Skeletal muscle cell (primary cell): ENCODE results near the gene CHRM5.
"Not testable (repeated sequence)": the region's sequence is repeated elsewhere in the genome, so short reads cannot be mapped to it uniquely, and the experiment has no call there.

Source experiments
- DNase-seq: peaks from one replicate; pipeline ENCODE4 v3.0.0-alpha.2; 2010; ENCODE audit warnings: low read depth
- H3K4me3 ChIP-seq: 2 replicates; pipeline ENCODE4 v1.5.1; 2011; ENCODE audit warnings: low read depth, mild to moderate bottlenecking, control low read depth, low read length, moderate library complexity

Gene CHRM5

GRCh38 chr15:33985287-33985686, 17.0 kb downstream of the CHRM5 start:
- H3K4me3 ChIP-seq = no peak overlapping the region
- DNase-seq = peak; percentile 73

DNA sequence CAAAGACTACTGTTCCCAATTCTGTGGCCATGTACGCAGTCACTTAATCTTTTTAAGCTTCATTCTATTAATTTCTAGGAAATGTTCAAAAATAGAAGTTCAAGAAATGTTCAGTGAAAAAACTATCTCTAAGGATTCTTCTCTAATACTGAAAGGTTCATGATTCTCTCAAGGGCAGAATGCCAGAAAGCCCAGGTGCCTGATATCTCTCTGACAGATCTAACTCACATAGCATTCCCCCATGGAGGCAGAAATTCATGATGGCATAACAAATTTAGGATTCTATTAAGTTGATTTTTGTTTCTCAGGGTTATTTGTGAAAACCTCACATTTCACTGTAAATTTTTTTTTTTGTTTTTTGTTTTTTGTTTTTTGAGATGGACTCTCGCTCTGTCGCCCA, 17.5 kb downstream of the CHRM5 start:
- H3K4me3 ChIP-seq = no peak overlapping the region
- DNase-seq = no peak

DNA sequence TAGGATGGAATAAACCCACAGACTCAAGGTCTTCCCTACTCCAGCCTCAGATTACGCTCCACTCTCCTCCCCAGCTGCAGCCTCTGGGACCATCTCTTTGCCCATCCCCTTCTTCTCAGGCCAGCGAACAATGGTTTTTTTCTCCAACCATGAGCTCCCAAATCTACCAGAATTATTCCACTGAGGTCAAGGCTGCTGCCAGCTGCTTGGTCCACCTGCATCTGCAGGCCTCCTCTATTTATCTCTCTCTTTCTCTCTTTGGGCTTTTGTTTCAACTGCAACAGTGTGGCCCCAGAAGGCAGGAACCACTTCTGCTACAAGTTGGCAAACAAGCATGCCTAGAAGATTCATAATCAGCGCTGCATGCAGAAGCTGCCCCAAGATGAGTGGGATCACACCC, 19.1 kb downstream of the CHRM5 start:
- no peak for DNase-seq
- H3K4me3 ChIP-seq = no peak overlapping the region

DNA sequence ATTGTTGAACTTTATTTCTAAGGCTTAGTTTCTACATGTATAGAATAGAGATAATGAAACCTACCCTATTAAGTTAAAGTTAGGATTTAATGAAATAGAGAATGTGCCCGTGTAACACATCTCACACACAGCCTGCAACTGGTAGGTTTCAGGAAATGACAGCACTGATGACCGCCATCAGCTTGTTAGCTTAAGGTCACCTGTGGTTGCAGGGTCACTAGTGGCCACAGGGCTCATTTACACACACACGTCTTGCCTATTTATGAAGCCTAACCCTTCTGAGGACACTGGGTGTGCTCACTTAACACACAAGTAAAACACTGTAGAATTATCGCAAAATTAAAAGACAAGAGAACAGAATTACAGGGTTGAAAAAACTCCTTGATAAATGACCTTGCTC, 20.1 kb downstream of the CHRM5 start:
- no peak overlapping the region for H3K4me3 ChIP-seq
- no peak for DNase-seq

DNA sequence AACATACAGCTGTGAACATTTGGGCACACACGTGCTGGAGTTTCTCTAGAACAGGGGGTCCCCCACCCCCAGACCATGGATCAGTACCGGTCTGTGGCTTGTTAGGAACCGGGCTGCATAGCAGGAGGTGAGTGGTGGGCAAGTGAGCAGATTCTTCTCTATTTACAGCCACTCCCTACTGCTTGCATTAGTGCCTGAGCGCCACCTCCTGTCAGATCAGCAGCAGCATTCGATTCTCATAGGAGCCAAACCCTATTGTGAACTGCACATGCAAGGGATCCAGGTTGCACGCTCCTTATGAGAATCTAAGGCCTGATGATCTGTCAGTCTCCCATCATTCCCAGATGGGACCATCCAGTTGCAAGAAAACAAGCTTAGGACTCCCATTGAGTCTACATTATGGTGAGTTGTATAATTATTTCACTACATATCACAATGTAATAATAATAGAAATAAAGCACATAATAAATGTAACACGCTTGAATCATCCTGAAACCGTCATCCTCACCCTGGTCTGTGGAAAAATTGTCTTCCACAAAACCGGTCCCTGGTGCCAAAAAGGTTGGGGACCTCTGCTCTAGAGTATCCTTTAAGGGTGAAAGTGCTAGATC, 25.8 kb downstream of the CHRM5 start:
- no peak overlapping the region for H3K4me3 ChIP-seq
- DNase-seq = no peak

DNA sequence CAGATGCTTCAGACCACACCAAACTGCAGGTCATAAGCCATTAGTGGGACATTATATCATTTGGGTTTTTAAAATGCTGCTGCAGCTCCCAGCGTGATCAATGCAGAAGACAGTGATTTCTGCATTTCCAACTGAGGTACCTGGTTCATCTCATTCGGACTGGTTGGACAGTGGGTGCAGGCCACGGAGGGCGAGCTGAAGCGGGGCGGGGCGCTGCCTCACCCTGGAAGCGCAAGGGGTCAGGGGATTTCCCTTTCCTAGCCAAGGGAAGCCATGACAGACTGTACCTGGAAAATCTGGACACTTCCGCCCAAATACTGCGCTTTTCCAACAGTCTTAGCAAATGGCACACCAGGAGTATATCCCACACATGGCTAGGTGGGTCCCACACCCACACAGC, 27.4 kb downstream of the CHRM5 start:
- H3K4me3 ChIP-seq, DNase-seq: not testable (repeated sequence)

DNA sequence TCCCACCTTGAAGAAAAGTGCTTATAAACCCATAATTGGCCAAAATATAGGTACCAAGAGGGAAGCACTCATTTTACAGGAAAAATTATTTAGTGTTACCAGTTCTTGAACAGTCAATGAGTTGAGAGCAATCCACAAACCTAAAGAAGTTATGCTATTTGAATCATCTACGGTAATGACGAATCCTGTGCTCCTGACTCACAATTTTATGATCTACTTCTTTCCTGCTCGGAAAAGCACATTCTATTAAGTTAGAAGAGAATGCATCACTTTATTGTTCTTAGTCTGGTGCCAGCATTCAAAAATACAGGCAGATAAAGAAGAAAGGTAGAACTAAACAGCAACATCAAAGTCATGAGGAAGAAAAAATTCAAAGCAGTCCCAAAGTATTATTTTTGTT, 33.2 kb downstream of the CHRM5 start:
- H3K4me3 ChIP-seq = no peak overlapping the region
- DNase-seq = no peak

DNA sequence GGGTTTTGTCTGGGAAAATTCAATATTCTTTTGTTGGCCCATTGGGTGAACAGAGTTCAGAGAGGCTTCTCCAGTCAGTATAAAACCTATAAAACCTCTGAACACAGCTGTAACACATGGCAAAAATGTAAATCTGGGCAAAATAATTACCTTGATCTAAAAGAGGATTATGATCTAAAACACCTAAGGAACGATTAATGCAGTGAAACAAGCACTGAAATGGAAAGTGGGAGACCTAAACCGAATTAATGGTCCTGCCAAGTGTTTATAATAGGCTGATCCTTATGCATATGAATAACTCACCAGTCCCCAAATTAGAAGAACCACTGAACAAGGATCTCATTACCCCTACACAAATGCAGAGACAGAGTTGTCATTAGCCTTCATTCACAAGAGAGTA, 38.1 kb downstream of the CHRM5 start:
- no peak for DNase-seq
- H3K4me3 ChIP-seq = no peak overlapping the region

DNA sequence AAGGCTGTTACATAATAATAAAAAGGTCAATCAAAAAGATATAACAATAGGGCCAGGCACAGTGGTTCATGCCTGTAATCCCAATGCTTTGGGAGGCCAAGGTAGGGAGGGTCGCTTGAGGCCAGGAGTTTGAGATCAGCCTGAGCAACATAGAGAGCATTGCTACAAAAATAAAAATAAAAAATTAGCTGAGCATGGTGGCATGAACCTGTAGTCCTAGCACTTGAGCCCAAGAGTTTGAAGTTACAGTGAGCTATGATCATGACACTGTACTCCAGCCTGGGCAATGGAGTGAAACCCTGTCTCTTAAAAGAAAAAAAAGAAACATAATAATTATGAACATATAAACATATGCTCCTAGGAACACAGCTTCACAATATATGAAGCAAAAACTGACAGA, 41.4 kb downstream of the CHRM5 start:
- no peak overlapping the region for H3K4me3 ChIP-seq
- no peak for DNase-seq

- H3K4me3 ChIP-seq = no peak overlapping the region
- no peak for DNase-seq
Observed at GRCh38 chr15:34010921-34011320, 42.6 kb downstream of the CHRM5 start.

DNA sequence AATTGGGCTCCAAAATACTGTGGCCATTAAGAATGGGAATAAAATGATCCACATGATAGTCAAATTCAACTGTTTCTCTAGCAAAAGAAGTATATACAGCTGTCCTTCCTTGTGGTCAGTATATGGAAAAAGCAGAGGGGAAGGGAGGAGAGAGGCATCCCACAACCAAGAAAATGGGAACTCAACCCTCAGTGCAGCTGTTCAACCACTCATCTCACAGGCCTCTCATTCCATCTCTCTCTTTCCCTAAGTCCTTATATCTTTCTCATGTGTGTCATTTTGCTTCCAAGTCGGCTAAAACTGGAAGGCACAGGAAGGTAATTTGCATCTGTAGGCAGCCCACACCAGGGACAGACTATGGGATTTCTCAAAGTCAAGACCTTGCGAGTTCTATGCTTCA, 43.2 kb downstream of the CHRM5 start:
- peak; percentile 66 for DNase-seq
- no peak overlapping the region for H3K4me3 ChIP-seq

DNA sequence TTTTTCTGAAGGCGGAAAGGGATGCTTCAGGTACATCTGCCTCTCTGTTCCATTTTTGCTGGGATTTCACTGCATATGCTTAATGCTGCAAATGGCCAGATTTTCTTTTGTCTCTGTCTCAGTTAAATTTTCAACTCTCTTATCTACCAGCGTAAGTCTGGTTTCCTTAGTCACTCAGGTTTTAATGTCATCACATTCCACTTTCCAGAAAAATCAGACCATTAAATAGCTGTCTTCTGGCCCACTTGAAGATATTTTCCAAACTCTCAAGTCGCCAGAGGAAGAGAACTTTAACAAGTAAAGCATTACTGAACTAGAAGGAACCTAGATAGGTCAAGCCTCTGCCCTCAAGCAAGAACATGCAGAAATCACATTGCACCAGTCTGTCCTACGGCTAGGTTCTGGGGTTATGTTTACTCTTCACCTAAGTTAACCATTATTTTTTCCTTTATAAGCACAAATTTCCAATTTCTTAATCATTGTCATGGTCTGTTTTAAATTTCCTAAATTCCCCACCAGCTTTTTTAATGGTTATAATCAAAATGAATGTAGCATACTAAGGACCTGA, 44.2 kb downstream of the CHRM5 start:
- H3K4me3 ChIP-seq = no peak overlapping the region
- no peak for DNase-seq

GRCh38 chr15:34013746-34014145, 45.4 kb downstream of the CHRM5 start:
- DNase-seq = no peak
- H3K4me3 ChIP-seq = no peak overlapping the region

- no peak for DNase-seq
- H3K4me3 ChIP-seq = no peak overlapping the region
Observed at GRCh38 chr15:34014556-34014955, 46.3 kb downstream of the CHRM5 start.

- no peak for DNase-seq
- no peak overlapping the region for H3K4me3 ChIP-seq
Observed at GRCh38 chr15:34018021-34018645, 49.8 kb downstream of the CHRM5 start.

DNA sequence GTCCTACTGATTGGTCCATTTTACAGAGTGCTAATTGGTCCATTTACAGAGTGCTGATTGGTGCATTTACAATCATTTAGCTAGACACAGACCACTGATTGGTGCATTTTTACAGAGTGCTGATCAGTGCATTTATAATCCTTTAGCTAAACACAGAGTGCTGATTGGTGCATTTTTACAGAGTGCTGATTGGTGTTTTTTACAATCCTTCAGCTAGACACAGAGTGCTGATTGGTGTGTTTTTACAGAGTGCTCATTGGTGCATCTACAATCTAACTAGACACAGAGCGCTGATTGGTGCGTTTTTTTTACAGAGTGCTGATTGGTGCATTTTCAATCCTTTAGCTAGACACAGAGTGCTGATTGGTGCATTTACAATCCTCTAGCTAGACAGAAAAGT, 50.4 kb downstream of the CHRM5 start:
- not testable (repeated sequence) for DNase-seq, H3K4me3 ChIP-seq

DNA sequence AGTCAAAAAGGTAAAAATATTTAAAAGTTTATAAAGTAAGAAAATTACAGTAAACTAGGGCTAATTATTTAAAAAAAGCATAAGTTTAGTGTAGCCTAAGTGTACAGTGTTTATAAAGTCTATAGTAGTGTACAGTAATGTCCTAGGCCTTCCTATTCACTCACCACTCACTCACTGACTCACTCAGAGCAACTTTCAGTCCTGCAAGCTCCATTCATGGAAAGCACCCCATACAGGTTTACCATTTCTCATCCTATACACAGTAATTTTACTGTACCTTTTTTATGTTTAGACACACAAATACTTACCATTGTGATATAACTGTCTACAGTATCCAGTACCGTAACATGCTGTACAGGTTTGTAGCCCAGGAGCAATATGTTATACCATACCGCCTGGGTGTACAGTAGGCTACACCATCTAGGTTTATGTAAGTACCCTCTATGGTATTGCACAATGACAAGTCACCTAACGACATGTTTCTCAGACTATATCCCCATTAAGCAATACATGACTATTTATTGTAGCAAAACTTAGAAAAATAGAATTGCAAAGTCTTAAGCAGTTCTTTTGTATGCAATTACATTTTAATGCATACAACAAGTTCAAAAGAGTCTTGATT, 51.2 kb downstream of the CHRM5 start:
- no peak overlapping the region for H3K4me3 ChIP-seq
- DNase-seq = no peak

DNA sequence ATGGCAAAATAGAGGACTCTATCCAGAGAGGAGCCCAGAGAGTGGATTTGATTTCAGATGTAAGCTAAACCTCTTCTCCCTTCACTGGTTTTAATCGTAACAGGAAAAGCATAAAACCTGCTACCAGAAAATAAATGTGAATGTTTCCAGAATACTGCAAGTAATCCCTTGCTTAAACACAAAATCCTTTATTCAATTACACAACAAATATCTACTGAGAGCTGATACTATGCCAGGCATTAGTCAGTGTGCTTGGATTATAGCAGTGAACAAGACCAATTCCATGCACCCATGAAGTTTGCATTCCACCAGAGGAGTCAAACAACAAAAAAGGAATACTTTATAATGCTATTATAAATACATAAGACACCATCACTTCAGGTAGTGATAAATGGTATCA, 55.6 kb downstream of the CHRM5 start:
- no peak overlapping the region for H3K4me3 ChIP-seq
- no peak for DNase-seq

DNA sequence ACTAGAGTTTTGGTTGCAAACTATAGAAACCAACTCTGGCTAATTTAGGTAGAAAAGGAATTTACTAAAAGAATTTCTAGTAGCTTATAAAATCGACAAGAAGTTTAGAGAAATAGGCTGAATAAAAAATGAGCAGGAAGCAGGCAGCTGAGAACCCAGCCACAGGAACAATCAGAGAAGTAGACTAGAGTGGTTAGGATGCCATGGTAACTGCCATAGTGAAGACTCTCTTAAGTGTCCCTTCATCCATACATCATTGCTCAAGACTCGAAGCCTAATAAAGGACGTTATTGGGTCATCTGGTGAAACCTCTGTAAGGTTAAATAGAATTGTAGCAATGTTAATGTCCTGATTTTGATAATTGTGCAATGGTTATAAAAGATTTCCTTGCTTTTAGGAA, 57.0 kb downstream of the CHRM5 start:
- H3K4me3 ChIP-seq = no peak overlapping the region
- no peak for DNase-seq

GRCh38 chr15:34027606-34028005, 59.3 kb downstream of the CHRM5 start:
- H3K4me3 ChIP-seq = no peak overlapping the region
- no peak for DNase-seq
